Osteocyte (in vitro differentiated cells): ENCODE results near the gene MLST8. TPM values are rescaled to one million over a fixed set of nuclear protein-coding genes. Genes with fewer than 3 reads are reported as not detected.

Experiments
- DNase-seq: peaks from one replicate; pipeline ENCODE4 v3.0.0; 2021; ENCODE audit warnings: mixed read lengths; ENCODE audit not compliant: unreplicated experiment; ENCODE audit errors: extremely low spot score
- H3K27ac Mint-ChIP-seq: one replicate; pipeline ENCODE4 v1.8.0; 2021; ENCODE audit warnings: mild to moderate bottlenecking, mixed read lengths; ENCODE audit not compliant: unreplicated experiment
- H3K27me3 Mint-ChIP-seq: one replicate; pipeline ENCODE4 v1.8.0; 2021; ENCODE audit warnings: mixed read lengths; ENCODE audit not compliant: unreplicated experiment
- H3K36me3 Mint-ChIP-seq: one replicate; pipeline ENCODE4 v1.8.0; 2021; ENCODE audit warnings: mixed read lengths; ENCODE audit not compliant: unreplicated experiment
- H3K4me1 Mint-ChIP-seq: one replicate; pipeline ENCODE4 v1.8.0; 2021; ENCODE audit warnings: mixed read lengths; ENCODE audit not compliant: unreplicated experiment
- H3K4me3 Mint-ChIP-seq: one replicate; pipeline ENCODE4 v1.8.0; 2021; ENCODE audit warnings: mild to moderate bottlenecking, moderate library complexity, mixed read lengths; ENCODE audit not compliant: unreplicated experiment
- H3K9me3 Mint-ChIP-seq: one replicate; pipeline ENCODE4 v1.8.0; 2021; ENCODE audit warnings: mixed read lengths; ENCODE audit not compliant: unreplicated experiment
- total RNA-seq: library from RNA; stranded (reverse); gene quantifications from 2 replicates; pipeline ENCODE4 v1.2.1, GENCODE V29; 2021
- TF ChIP-seq, protein P1 (sequence below): fragments of 200-600 bp; sonication (generic); IDR thresholded peaks from 2 replicates; pipeline ENCODE4 v1.5.0; 2021; ENCODE audit warnings: antibody characterized with exemption, mild to moderate bottlenecking, moderate library complexity

Gene MLST8
- total RNA-seq, 1 donor from 2014 or later, result 60.2 TPM

- no peak for DNase-seq
- no peaks in the 10 kb centered on the region for H3K9me3 Mint-ChIP-seq
- H3K27ac Mint-ChIP-seq, result no peak overlapping the region
- H3K4me3 Mint-ChIP-seq, result no peak overlapping the region
- H3K27me3 Mint-ChIP-seq, result peaks cover 6% of the 10 kb centered on the region
- TF ChIP-seq, protein P1, sequence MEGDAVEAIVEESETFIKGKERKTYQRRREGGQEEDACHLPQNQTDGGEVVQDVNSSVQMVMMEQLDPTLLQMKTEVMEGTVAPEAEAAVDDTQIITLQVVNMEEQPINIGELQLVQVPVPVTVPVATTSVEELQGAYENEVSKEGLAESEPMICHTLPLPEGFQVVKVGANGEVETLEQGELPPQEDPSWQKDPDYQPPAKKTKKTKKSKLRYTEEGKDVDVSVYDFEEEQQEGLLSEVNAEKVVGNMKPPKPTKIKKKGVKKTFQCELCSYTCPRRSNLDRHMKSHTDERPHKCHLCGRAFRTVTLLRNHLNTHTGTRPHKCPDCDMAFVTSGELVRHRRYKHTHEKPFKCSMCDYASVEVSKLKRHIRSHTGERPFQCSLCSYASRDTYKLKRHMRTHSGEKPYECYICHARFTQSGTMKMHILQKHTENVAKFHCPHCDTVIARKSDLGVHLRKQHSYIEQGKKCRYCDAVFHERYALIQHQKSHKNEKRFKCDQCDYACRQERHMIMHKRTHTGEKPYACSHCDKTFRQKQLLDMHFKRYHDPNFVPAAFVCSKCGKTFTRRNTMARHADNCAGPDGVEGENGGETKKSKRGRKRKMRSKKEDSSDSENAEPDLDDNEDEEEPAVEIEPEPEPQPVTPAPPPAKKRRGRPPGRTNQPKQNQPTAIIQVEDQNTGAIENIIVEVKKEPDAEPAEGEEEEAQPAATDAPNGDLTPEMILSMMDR, result no peak
- no peaks in the 10 kb centered on the region for H3K36me3 Mint-ChIP-seq
- H3K4me1 Mint-ChIP-seq, result no peaks in the 10 kb centered on the region
Measured at GRCh38 chr16:2190002-2190658, 15.1 kb upstream of the MLST8 start.

DNA sequence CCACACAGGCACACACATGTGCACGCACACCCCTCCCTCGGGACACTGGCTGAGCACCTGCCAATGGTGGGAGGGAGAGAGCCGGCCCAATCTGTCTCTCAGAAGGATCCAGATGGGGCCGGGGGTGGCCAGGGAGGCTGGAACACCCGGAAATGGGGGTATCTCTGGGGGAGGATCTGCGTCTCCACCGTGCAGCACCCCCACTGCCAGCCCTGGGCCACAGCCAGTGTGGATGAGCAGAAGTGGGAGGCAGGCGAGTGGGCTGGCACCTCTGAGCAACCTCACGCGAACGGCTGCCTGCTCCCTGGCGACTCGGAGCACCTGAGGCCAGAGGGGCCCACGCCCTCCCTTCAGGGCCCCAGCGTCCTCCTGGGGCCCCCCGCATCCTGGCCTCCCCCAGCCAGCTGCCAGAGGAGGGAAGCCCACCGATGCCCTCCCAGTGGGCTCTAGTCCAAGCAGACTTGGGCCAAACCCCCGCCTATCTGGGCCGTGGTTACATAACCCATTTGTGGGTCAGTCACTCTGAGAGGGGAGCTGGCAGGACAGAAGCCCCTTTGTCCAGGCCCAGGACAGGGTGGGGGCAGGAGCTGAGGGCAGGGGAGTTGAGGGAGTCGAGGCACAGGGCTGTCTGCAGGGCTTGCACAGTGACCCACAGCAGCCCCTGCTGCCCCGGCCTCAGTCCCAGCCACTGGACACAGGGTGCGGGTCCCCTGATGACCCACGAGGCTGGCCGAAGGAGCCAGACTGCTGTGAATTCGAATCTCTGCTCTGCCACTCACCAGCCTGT, 14.4 kb upstream of the MLST8 start:
- TF ChIP-seq, protein P1, result no peak
- H3K9me3 Mint-ChIP-seq, result no peaks in the 10 kb centered on the region
- H3K4me3 Mint-ChIP-seq, result no peak overlapping the region
- H3K4me1 Mint-ChIP-seq, result no peaks in the 10 kb centered on the region
- no peak overlapping the region for H3K27ac Mint-ChIP-seq
- no peaks in the 10 kb centered on the region for H3K36me3 Mint-ChIP-seq
- no peak for DNase-seq
- H3K27me3 Mint-ChIP-seq, result peaks cover 6% of the 10 kb centered on the region

DNA sequence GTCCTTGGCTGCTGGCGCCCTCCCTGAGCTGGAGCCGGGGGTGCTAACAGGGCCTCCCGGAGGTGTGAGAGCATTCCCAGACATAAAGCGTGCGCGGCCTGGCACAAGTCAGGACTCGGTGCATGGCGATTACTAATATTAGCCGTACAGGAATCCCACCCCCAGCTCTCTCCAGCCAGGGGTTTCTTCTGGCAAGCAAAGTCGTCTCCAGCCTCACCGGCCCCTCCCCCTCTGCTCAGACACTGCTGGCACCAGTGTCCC, 13.9 kb upstream of the MLST8 start:
- Mint-ChIP-seq H3K4me1 (no peaks in the 10 kb centered on the region), H3K36me3 (no peaks in the 10 kb centered on the region), H3K27me3 (peaks cover 6% of the 10 kb centered on the region), H3K9me3 (no peaks in the 10 kb centered on the region), H3K4me3 (no peak overlapping the region), H3K27ac (no peak overlapping the region)
- TF ChIP-seq, protein P1, result no peak
- DNase-seq, result no peak

DNA sequence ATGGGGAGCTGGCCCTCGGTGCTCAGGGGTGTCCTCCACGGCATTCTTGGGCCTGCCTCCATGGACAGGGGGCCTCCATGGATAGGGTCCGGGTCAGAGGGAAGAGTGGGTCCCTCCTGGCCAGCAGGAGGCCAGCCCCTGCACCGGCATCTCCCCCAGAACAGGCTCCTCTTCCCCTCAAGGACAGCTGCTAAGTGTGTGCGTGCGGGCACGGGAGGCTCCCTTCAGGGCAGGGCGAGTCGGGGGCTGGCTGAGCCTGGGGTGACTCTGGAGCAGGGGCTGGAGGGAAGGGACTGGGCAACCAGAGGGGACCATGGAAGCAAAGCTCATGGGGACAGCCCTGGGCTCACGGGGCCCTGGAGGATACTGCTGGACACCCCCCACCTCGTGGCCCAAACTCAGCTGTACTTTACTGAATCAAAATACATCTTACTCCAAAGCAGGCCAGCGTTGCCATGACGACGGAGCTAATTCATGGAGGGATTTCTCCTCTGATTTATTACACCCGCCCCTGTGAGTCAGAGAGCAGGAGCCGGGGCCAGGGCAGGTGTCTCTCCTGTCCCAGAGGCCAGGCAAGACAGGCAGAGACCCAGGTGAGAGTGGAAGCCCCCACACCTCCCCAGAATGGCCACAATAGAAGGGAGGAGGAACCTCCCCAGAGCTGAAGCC, 11.0 kb upstream of the MLST8 start:
- Mint-ChIP-seq H3K9me3 (no peaks in the 10 kb centered on the region), H3K36me3 (no peaks in the 10 kb centered on the region), H3K4me3 (no peak overlapping the region), H3K27ac (no peak overlapping the region), H3K4me1 (no peaks in the 10 kb centered on the region), H3K27me3 (peaks cover 11% of the 10 kb centered on the region)
- DNase-seq, result no peak
- TF ChIP-seq, protein P1, result no peak

DNA sequence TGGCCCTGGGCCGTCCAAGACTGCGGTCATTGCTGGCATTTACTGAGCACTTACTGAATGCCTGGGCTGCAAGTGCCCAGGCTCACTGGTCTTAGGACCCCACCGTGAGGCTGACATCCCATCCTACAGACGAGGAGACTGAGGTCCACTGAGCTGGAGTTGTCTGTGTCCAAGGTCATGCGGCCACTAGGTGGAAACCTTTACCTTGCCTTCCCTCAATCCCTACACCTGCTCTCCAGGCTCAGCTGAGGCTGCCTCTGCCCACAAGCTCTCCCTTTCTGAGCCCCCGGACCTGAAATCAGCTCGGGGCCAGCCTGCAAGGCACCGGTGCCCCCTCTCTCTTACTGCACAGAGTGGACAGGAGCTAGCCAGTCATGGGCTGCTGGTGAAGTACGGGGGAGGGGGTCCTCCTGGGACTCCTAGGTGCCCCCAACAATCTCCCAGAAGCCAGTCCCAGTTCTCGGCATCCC, 10.4 kb upstream of the MLST8 start:
- TF ChIP-seq, protein P1, result peak; percentile 42
- Mint-ChIP-seq H3K27ac (no peak overlapping the region), H3K4me1 (no peaks in the 10 kb centered on the region), H3K4me3 (no peak overlapping the region), H3K9me3 (no peaks in the 10 kb centered on the region), H3K27me3 (peaks cover 11% of the 10 kb centered on the region), H3K36me3 (no peaks in the 10 kb centered on the region)
- DNase-seq, result no peak
